HG03442 (cell line): ENCODE measurements around the gene UNC5C.
"Not testable (repeated sequence)": the region's sequence is repeated elsewhere in the genome, so short reads cannot be mapped to it uniquely, and the experiment has no call there.

Source experiments
- ATAC-seq: cut with Tn5 transposase; IDR thresholded peaks from one replicate; pipeline ENCODE4 v1.9.1; 2021; ENCODE audit warnings: mild to moderate bottlenecking, moderate library complexity; ENCODE audit not compliant: unreplicated experiment

The UNC5C gene

GRCh38 chr4:95188701-95189370, 359.9 kb downstream of the UNC5C start:
- no peak for ATAC-seq

- no peak for ATAC-seq
Measured at GRCh38 chr4:95186666-95187065, 362.1 kb downstream of the UNC5C start.

GRCh38 chr4:95183656-95184408, 364.9 kb downstream of the UNC5C start:
- ATAC-seq, result no peak

GRCh38 chr4:95181996-95182306, 366.8 kb downstream of the UNC5C start:
- no peak for ATAC-seq

- ATAC-seq, result no peak
Measured at GRCh38 chr4:95181243-95181995, 367.4 kb downstream of the UNC5C start.

- ATAC-seq, result no peak
Measured at GRCh38 chr4:95180531-95181242, 368.1 kb downstream of the UNC5C start.

GRCh38 chr4:95178938-95179337, 369.8 kb downstream of the UNC5C start:
- no peak for ATAC-seq

GRCh38 chr4:95171377-95171776, 377.4 kb downstream of the UNC5C start:
- ATAC-seq, result not testable (repeated sequence)

GRCh38 chr4:95170176-95170575, 378.6 kb downstream of the UNC5C start:
- ATAC-seq, result no peak

GRCh38 chr4:95167805-95168204, 381.0 kb downstream of the UNC5C start:
- no peak for ATAC-seq

- peak; percentile 81 for ATAC-seq
Measured at GRCh38 chr4:95165926-95166524, 382.7 kb downstream of the UNC5C start.

- no peak for ATAC-seq
Measured at GRCh38 chr4:95162867-95163266, 385.9 kb downstream of the UNC5C start.

- no peak for ATAC-seq
Measured at GRCh38 chr4:95161781-95162469, 386.8 kb downstream of the UNC5C start.

- ATAC-seq, result no peak
Measured at GRCh38 chr4:95159384-95159783, 389.4 kb downstream of the UNC5C start.

- ATAC-seq, result no peak
Measured at GRCh38 chr4:95158626-95159025, 390.1 kb downstream of the UNC5C start.

GRCh38 chr4:95158045-95158444, 390.7 kb downstream of the UNC5C start:
- no peak for ATAC-seq

- no peak for ATAC-seq
Measured at GRCh38 chr4:95157596-95157995, 391.2 kb downstream of the UNC5C start.

- no peak for ATAC-seq
Measured at GRCh38 chr4:95156452-95156765, 392.4 kb downstream of the UNC5C start.

GRCh38 chr4:95155759-95156451, 392.9 kb downstream of the UNC5C start:
- ATAC-seq, result peak; percentile 64

GRCh38 chr4:95153182-95153581, 395.6 kb downstream of the UNC5C start:
- no peak for ATAC-seq
